GM21423 (cell line): ENCODE measurements around the gene PRR3.

Experiments used
- ATAC-seq: cut with Tn5 transposase; IDR thresholded peaks from one replicate; pipeline ENCODE4 v1.9.1; 2021; ENCODE audit warnings: mild to moderate bottlenecking, moderate library complexity; ENCODE audit not compliant: unreplicated experiment

Gene PRR3

DNA sequence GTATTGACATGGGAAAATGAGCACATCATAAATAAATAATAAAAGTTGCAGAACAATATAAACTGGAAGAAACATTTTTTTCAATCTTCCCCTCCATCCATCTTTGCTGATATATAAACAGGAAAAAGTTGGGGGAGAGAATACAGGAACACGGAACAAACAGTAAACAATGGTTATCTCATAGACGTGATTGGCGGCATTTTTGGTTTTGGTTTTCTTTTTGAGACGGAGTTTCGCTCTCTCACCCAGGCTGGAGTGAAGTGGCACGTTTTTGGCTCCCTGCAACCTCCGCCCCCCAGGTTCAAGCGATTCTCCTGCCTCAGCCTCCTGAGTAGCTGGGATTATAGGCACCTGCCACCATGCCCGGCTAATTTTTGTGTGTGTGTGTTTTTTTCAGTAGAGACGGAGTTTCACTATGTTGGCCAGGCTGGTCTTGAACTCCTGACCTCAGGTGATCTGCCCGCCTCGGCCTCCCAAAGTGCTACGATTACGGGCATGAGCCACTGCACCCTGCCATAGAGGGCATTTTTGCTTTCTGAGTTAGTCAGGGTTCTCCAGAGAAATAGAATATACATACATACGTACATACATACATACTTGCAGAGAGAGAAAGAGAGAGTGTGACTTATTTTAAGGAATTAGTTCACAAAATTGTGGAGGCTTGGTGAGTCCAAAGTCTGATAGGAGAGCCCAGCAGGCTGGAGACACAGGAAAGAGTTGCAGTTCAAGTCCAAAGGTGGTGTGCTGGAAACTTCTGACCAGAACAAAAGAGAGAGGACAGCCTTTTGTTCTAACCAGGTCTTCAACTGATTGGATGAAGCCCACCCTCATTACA is 23.4 kb upstream of the PRR3 start:
- ATAC-seq = no peak

- no peak for ATAC-seq
These were observed 19.2 kb upstream of the PRR3 start for GRCh38 chr6:30537931-30538330.

- ATAC-seq = no peak
These were observed 15.3 kb upstream of the PRR3 start for GRCh38 chr6:30541515-30542403.

GRCh38 chr6:30542404-30542725 is 14.7 kb upstream of the PRR3 start:
- no peak for ATAC-seq

DNA sequence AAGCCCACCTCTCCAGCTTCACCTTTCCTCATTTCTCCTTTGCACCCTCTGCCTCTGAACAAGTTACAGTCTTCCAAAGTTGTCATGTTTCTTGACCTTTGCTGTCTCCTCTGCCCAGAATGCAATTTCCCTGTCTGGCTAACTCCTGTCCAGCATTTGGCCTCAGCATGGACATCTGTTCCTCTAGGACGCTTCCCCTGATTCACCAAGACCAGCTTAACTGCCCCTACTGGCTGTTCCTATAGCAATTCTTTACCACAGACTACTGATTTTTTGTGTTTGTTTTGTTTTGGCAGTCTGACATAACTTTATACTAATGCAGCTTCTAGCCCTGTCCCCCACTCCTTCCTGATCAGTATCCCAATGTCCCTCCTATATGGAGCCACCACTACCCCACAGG is 14.2 kb upstream of the PRR3 start:
- ATAC-seq = no peak

DNA sequence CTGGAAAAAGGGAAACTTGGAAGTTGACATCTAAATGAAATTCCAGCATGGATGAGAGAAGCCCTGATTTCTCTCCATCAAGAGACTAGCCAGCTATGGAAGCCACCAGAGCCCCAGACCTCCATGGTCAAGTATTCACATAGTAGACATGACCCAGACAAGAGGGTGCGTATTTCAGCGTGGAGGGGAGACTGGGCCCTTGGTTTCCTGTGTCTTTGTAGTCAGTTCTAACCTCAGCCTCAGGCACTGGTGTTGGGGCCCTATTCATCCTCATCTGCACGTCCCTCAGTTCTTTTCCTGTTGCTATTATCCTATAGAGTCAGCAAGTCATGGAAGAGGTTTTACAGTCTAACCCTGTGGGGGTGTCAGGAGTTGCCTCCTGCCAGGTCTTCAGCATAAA is 13.3 kb upstream of the PRR3 start:
- no peak for ATAC-seq

- ATAC-seq = no peak
These were observed 12.3 kb upstream of the PRR3 start for GRCh38 chr6:30544666-30545272.

- no peak for ATAC-seq
These were observed 9.6 kb upstream of the PRR3 start for GRCh38 chr6:30547454-30547853.

GRCh38 chr6:30548375-30548774 is 8.7 kb upstream of the PRR3 start:
- ATAC-seq = no peak

- ATAC-seq = no peak
These were observed 2.7 kb upstream of the PRR3 start for GRCh38 chr6:30554404-30554803.

GRCh38 chr6:30554962-30555815 is 1.9 kb upstream of the PRR3 start:
- no peak for ATAC-seq

GRCh38 chr6:30555816-30556065 is 1.4 kb upstream of the PRR3 start:
- no peak for ATAC-seq

DNA sequence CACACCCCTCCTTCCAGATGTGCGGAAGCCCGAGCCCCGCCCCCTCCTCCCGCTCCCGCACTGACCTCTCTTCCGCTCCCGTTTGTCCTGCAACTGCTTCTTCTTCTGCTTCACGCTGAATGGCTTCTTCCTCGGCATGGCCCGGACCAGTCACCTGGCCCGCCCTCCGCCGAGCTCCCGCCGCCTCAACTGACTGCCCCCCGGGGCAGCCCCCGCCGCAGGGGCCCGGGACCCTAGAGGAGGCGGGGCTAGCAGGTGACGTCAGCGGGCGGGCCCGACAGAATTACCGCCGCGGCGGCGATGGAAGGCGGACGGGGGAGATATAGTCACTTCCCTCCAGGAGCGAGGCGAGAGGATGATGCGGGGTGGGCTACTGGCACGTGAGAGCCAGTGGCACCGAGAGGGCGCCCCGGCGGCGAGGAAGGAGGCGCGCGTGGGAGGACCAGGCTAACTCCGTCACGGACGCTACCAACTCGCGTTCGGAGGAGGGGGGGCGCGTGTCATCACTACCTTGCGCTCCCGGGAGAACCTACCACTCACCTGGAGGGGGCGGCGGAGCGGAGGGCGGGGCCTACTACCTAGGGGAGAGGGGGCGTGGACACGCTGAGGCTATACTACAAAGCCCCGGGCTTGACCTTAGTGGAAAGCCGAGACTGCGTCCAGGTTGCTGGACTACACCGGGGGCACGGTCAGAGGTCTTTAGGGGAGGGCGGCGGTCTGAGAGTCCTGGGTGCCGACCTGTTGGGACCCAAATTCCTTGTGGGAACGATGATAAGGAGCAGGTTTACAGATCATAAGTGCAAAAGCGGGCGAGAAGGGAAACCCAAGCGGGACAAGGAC is 809 bp upstream of the PRR3 start, which contains the start of gene GNL1:
TSS of gene GNL1 (minus strand) at position 424 of the 840 bp plus-strand sequence. CDS start at position 138, 286 bp downstream.
- peak; percentile 71 for ATAC-seq

DNA sequence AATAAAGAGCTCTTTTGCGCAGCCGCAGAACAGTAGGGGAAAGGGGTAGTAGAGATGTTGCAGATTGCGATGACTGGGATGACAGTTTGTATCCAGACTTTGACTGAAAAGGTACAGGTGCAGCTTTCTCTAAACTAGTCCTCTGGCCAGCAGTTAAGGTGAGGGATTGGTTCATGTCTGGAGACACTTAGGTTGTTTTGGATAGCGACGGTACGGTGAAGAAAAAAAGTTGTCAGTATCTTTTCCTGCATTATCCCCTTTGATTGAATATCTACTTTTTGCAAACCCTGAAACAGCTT is 537 bp downstream of the PRR3 start:
- no peak for ATAC-seq

DNA sequence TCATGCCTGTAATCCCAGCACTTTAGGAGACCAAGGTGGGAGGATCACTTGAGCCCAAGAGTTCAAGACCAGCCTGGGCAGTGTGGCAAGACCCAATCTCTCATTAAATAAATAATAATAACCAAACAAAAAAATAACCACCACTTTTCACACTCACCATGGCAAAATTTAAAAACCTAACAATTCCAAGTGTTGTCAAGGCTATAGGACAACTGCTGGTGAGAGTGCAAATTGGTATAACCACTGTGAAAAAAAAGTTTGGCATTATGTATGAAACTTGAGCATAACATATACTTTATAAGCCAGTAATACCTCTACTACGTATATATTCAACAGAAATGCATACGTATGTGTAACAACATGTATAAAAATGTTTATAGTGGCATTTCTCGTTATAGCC is 3.8 kb downstream of the PRR3 start:
- ATAC-seq = no peak

GRCh38 chr6:30562470-30563425 is 5.7 kb downstream of the PRR3 start:
- no peak for ATAC-seq

- ATAC-seq = no peak
These were observed 7.0 kb downstream of the PRR3 start for GRCh38 chr6:30564114-30564513.

- ATAC-seq = no peak
These were observed 8.7 kb downstream of the PRR3 start for GRCh38 chr6:30565772-30566171.

- no peak for ATAC-seq
These were observed 11.2 kb downstream of the PRR3 start for GRCh38 chr6:30568245-30568644.
